ENCODE measurements around the gene SUMF2. TPM values are rescaled to one million over a fixed set of nuclear protein-coding genes. Genes with fewer than 3 reads are reported as not detected.
A peak's percentile ranks its signal among the peaks of the same experiment; 100 is the strongest.
"Not testable (repeated sequence)": the region's sequence is repeated elsewhere in the genome, so short reads cannot be mapped to it uniquely, and the experiment has no call there.

SUMF2 gene
- total RNA-seq: 100 to 1,000 TPM; 147 to 156 TPM

DNA sequence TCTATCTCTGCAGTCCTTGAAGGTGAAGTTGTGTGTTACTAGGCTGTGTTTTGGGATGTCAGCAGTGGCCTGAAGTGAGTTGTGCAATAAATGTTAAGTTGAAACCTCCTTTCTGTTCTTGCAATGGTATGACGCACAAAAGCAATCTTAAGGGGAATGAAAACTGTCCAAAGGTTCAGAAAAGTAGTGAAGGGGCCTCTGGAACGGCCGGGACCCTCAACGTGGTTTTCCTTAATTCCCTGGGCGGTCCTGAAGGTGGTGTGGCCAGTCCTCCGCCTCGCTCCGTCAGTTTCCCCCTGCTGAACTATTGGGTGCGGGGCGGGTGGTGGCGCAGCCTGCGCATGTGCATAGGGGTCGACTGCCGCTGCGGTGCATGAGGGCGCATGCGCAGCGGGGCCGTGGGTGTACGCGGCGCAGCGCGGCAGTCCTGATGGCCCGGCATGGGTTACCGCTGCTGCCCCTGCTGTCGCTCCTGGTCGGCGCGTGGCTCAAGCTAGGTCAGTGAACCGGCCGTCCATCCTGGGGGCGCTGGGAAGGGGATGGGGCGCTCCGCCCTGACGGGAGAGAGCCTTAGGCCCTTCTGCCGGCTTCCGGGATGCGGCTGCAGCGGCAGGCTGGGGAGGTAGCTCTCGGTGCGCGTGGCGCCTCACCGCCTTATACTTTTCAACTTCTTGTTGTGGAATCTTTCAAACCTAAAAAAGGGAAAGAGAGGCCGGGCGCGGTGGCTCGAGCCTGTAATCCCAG lies at the start of gene SUMF2:
Gene SUMF2 (plus strand): TSS at position 405 of the 744 bp plus-strand sequence. CDS start 26 bp downstream, at position 431.
- Mint-ChIP-seq H3K9me3 (no peaks in the 10 kb centered on the region), H3K27me3 (no peaks in the 10 kb centered on the region), H3K4me1 (peaks cover 26% of the 10 kb centered on the region), H3K27ac (peak within 1 kb of the TSS; percentile 91), H3K4me3 (peak within 1 kb of the TSS; percentile 93), H3K36me3 (peaks cover 32% of the 10 kb centered on the region)
- peak; percentile 97 for ATAC-seq (ENCODE audit: low read depth)
- POLR2A ChIA-PET: interaction anchor here (0.7 to 5.6 kb wide), 10 partner anchors 9 to 422 kb away, joined by 3 to 48 read pairs (median 6); partner anchors contain the start of genes CCT6A, CHCHD2, PHKG1 and PSPH
- DNase-seq: peak; percentile 94

DNA sequence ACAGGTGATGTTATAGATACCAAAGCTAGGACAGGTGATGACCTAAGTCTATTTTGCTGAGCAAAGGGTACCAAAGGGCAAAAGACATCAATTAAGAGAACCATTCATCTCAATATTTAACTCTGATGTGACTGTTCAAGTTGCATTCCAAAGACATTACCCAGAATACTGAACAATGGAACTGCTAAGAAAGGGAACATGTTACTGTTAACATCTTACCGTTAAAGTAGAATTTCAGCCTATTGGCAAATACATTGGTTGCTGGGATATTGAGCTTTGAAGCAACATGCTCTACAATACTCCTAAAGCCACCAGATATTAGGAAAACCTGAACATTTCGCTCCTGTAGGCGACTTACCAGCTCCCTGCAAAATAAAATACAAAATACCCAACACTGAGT lies 47.1 kb upstream of the SUMF2 start:
- POLR2A ChIA-PET; H3K4me1 Mint-ChIP-seq; H3K36me3 Mint-ChIP-seq; H3K4me3 Mint-ChIP-seq; H3K9me3 Mint-ChIP-seq; DNase-seq; H3K27me3 Mint-ChIP-seq; H3K27ac Mint-ChIP-seq; ATAC-seq (ENCODE audit: low read depth): not testable (repeated sequence)

GRCh38 chr7:56019501-56019900 lies 44.6 kb upstream of the SUMF2 start:
- POLR2A ChIA-PET: no interaction called here
- Mint-ChIP-seq H3K4me3 (no peak overlapping the region), H3K27me3 (no peaks in the 10 kb centered on the region), H3K9me3 (no peaks in the 10 kb centered on the region), H3K36me3 (peaks cover 4% of the 10 kb centered on the region), H3K4me1 (no peaks in the 10 kb centered on the region), H3K27ac (no peak overlapping the region)
- DNase-seq (no peak), ATAC-seq (ENCODE audit: low read depth) (no peak)

GRCh38 chr7:56023500-56023899 lies 40.6 kb upstream of the SUMF2 start:
- peaks cover 11% of the 10 kb centered on the region for H3K36me3 Mint-ChIP-seq
- POLR2A ChIA-PET: no interaction called here
- H3K9me3 Mint-ChIP-seq: no peaks in the 10 kb centered on the region
- no peak overlapping the region for H3K4me3 Mint-ChIP-seq
- H3K4me1 Mint-ChIP-seq: no peaks in the 10 kb centered on the region
- H3K27ac Mint-ChIP-seq: no peak overlapping the region
- ATAC-seq (ENCODE audit: low read depth) (no peak), DNase-seq (no peak)
- no peaks in the 10 kb centered on the region for H3K27me3 Mint-ChIP-seq

- Mint-ChIP-seq H3K27me3 (no peaks in the 10 kb centered on the region), H3K27ac (peak overlapping the region; percentile 56), H3K4me3 (no peak overlapping the region), H3K36me3 (peaks cover 11% of the 10 kb centered on the region), H3K4me1 (peaks cover under 1% of the 10 kb centered on the region), H3K9me3 (no peaks in the 10 kb centered on the region)
- POLR2A ChIA-PET: no interaction called here
- DNase-seq (no peak), ATAC-seq (ENCODE audit: low read depth) (no peak)
These were observed 37.5 kb upstream of the SUMF2 start for GRCh38 chr7:56026538-56026937.

- Mint-ChIP-seq H3K27ac (no peak overlapping the region), H3K4me3 (no peak overlapping the region), H3K27me3 (no peaks in the 10 kb centered on the region), H3K36me3 (peaks cover 15% of the 10 kb centered on the region), H3K4me1 (peaks cover 11% of the 10 kb centered on the region), H3K9me3 (no peaks in the 10 kb centered on the region)
- DNase-seq: no peak
- no peak for ATAC-seq (ENCODE audit: low read depth)
- POLR2A ChIA-PET: interaction anchor here (0.7 kb wide), 1 partner anchor 48 kb away, joined by 3 read pairs; no protein-coding TSS in a partner anchor
These were observed 35.0 kb upstream of the SUMF2 start for GRCh38 chr7:56028942-56029630.

GRCh38 chr7:56030340-56030739 lies 33.7 kb upstream of the SUMF2 start:
- Mint-ChIP-seq H3K4me3 (no peak overlapping the region), H3K36me3 (peaks cover 13% of the 10 kb centered on the region), H3K9me3 (no peaks in the 10 kb centered on the region), H3K27ac (no peak overlapping the region), H3K4me1 (peaks cover 11% of the 10 kb centered on the region), H3K27me3 (no peaks in the 10 kb centered on the region)
- POLR2A ChIA-PET: no interaction called here
- ATAC-seq (ENCODE audit: low read depth) (no peak), DNase-seq (no peak)

GRCh38 chr7:56031556-56031955 lies 32.5 kb upstream of the SUMF2 start:
- ATAC-seq (ENCODE audit: low read depth); DNase-seq; H3K27ac Mint-ChIP-seq; POLR2A ChIA-PET; H3K27me3 Mint-ChIP-seq; H3K9me3 Mint-ChIP-seq; H3K4me3 Mint-ChIP-seq: not testable (repeated sequence)
- Mint-ChIP-seq H3K36me3 (peaks cover 12% of the 10 kb centered on the region), H3K4me1 (peaks cover 11% of the 10 kb centered on the region)

- POLR2A ChIA-PET: interaction anchor here (1.0 kb wide), 1 partner anchor 74 kb away, joined by 6 read pairs; the partner anchor contains the start of gene CHCHD2
- not testable (repeated sequence) for H3K4me3 Mint-ChIP-seq
These were observed 31.5 kb upstream of the SUMF2 start for GRCh38 chr7:56032578-56032977.

DNA sequence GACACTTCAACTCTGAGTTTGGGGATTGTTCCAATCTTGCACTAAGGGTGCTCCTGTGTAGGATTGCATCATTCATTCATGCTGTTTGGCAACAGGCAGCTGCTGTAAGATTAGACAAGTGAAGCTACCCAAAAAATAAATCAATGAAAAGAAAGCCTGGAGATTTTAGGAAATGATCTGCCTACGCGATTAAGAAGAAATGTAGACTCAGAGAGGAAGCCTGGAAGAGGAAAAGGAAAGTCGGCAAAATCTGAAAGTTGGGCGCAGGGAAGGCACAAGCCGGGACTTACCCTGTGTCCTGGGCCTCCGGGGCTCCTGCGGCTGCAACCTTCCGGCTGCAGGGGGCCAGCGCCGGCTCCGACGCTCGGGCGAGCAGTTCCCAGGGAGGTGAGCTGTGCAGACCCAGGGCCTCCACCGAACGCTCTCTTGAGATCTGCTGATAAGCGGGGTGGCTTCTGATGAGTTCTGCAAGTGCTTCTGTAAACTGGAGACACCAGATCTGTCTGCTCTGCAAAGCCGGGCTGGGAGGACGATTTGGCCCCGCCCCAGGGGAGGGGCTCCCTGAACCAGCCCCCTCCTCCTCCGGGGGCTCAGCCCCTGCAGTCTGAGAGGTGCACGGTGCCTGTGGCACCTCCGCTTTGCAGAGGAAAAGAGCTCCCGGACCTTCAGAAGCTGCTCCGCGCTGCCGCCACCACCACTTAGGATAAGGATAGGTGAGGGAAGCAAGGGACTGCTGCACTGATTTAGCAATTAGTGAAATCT lies 30.2 kb upstream of the SUMF2 start:
- Mint-ChIP-seq H3K27ac (peak overlapping the region; percentile 90), H3K36me3 (peaks cover 6% of the 10 kb centered on the region), H3K9me3 (no peaks in the 10 kb centered on the region), H3K4me3 (peak overlapping the region; percentile 90), H3K27me3 (no peaks in the 10 kb centered on the region), H3K4me1 (peaks cover 11% of the 10 kb centered on the region)
- POLR2A ChIA-PET: interaction anchor here (0.7 to 1.4 kb wide), 3 partner anchors 17 to 72 kb away, joined by 3 to 9 read pairs (median 7); partner anchors contain the start of genes CHCHD2, PSPH and SUMF2
- ATAC-seq (ENCODE audit: low read depth): peak; percentile 96
- peak; percentile 80 for DNase-seq

More at GRCh38 chr7:56032578-56032977, 31.5 kb upstream of the SUMF2 start:
- not testable (repeated sequence) for H3K27me3 Mint-ChIP-seq; H3K36me3 Mint-ChIP-seq; H3K27ac Mint-ChIP-seq; DNase-seq; H3K9me3 Mint-ChIP-seq; ATAC-seq (ENCODE audit: low read depth)
- H3K4me1 Mint-ChIP-seq: peaks cover 11% of the 10 kb centered on the region

- Mint-ChIP-seq H3K4me1 (no peaks in the 10 kb centered on the region), H3K27me3 (no peaks in the 10 kb centered on the region), H3K9me3 (no peaks in the 10 kb centered on the region), H3K36me3 (peaks cover 13% of the 10 kb centered on the region), H3K4me3 (no peak overlapping the region), H3K27ac (peak overlapping the region; percentile 16)
- DNase-seq (no peak), ATAC-seq (ENCODE audit: low read depth) (no peak)
- POLR2A ChIA-PET: no interaction called here
These were observed 23.4 kb upstream of the SUMF2 start for GRCh38 chr7:56040730-56041129.

GRCh38 chr7:56045758-56046157 lies 18.3 kb upstream of the SUMF2 start:
- not testable (repeated sequence) for H3K27me3 Mint-ChIP-seq; H3K27ac Mint-ChIP-seq; H3K9me3 Mint-ChIP-seq; ATAC-seq (ENCODE audit: low read depth); H3K4me3 Mint-ChIP-seq; DNase-seq
- Mint-ChIP-seq H3K36me3 (peaks cover 11% of the 10 kb centered on the region), H3K4me1 (peaks cover 10% of the 10 kb centered on the region)
- POLR2A ChIA-PET: interaction anchor here (0.7 kb wide), 1 partner anchor 550 kb away, joined by 3 read pairs; no protein-coding TSS in a partner anchor

All from activated naive CD8-positive, alpha-beta T cell treated with anti-CD3 and anti-CD28 coated beads, Interleukin-2, amount 10 ng/mL, durations not matched to agents 7 days and 5 days (primary cell).